ENCODE results near the gene ENKD1. TPM values are rescaled to one million over a fixed set of nuclear protein-coding genes. Genes with fewer than 3 reads are reported as not detected.
A peak's percentile ranks its signal among the peaks of the same experiment; 100 is the strongest.

Gene ENKD1
- total RNA-seq, 2 donors from 2014 or later = 68.0 to 91.0 TPM

- peak; percentile 69 to 76 (median 73) for DNase-seq
- intact Hi-C loops (cut with DNase I) = no loop called here
- WGBS, 2 donors = 38 to 51% methylated on average over 9 to 13 of the region's 13 CpGs
Observed at GRCh38 chr16:67672739-67673662, 6.5 kb upstream of the ENKD1 start.

GRCh38 chr16:67672306-67672705, 5.8 kb upstream of the ENKD1 start:
- peak overlapping the region in 1 of 4 donors; percentile 78 for H3K27ac ChIP-seq
- intact Hi-C loops (cut with DNase I) = no loop called here
- no peak for ATAC-seq

More at GRCh38 chr16:67672739-67673662, 6.5 kb upstream of the ENKD1 start:
- peaks cover 24% of the 10 kb centered on the region for H3K4me1 ChIP-seq
- TF ChIP-seq POLR2A (IDR thresholded peaks at IDR 0.05) = no peak
- TF ChIP-seq CTCF (IDR thresholded peaks at IDR 0.05) = peak; percentile 42 to 74 (median 64)
- peak overlapping the region; percentile 46 to 79 (median 72) for H3K27ac ChIP-seq
- peak; percentile 17 for ATAC-seq
- no peaks in the 10 kb centered on the region for H3K36me3 ChIP-seq (replicated peaks in 1 of 2; ENCODE audit: insufficient read depth in 1 of 2, low read depth in 2 of 2)
- H3K27me3 ChIP-seq = no peaks in the 10 kb centered on the region
- H3K9me3 ChIP-seq = no peaks in the 10 kb centered on the region
- H3K4me3 ChIP-seq = no peak overlapping the region

GRCh38 chr16:67669499-67670101, 3.0 kb upstream of the ENKD1 start:
- H3K27ac ChIP-seq = no peak overlapping the region
- no peaks in the 10 kb centered on the region for H3K9me3 ChIP-seq
- no peak for TF ChIP-seq CTCF (IDR thresholded peaks at IDR 0.05)
- no peak for TF ChIP-seq POLR2A (IDR thresholded peaks at IDR 0.05)
- DNase-seq = no peak
- intact Hi-C loops (cut with DNase I) = no loop called here
- H3K36me3 ChIP-seq (replicated peaks in 1 of 2; ENCODE audit: insufficient read depth in 1 of 2, low read depth in 2 of 2) = no peaks in the 10 kb centered on the region
- no peaks in the 10 kb centered on the region for H3K27me3 ChIP-seq
- no peak for ATAC-seq
- 91 to 92% methylated on average over 9 to 10 of the region's 10 CpGs for WGBS, 2 donors
- no peak overlapping the region for H3K4me3 ChIP-seq
- peaks cover 47% of the 10 kb centered on the region for H3K4me1 ChIP-seq

More at GRCh38 chr16:67672306-67672705, 5.8 kb upstream of the ENKD1 start:
- H3K4me3 ChIP-seq = no peak overlapping the region
- H3K9me3 ChIP-seq = no peaks in the 10 kb centered on the region
- no peaks in the 10 kb centered on the region for H3K27me3 ChIP-seq
- 32 to 33% methylated on average over 4 of the region's 4 CpGs for WGBS, 2 donors
- no peak for TF ChIP-seq CTCF (IDR thresholded peaks at IDR 0.05)
- no peak for TF ChIP-seq POLR2A (IDR thresholded peaks at IDR 0.05)
- DNase-seq = no peak
- peaks cover 31% of the 10 kb centered on the region for H3K4me1 ChIP-seq
- H3K36me3 ChIP-seq (replicated peaks in 1 of 2; ENCODE audit: insufficient read depth in 1 of 2, low read depth in 2 of 2) = no peaks in the 10 kb centered on the region

- Histone ChIP-seq H3K9me3 (no peaks in the 10 kb centered on the region), H3K4me3 (no peak overlapping the region), H3K4me1 (peaks cover 50% of the 10 kb centered on the region), H3K27ac (peak overlapping the region; percentile 25 to 97 (median 90)), H3K27me3 (no peaks in the 10 kb centered on the region), H3K36me3 (replicated peaks in 1 of 2; ENCODE audit: insufficient read depth in 1 of 2, low read depth in 2 of 2) (no peaks in the 10 kb centered on the region)
- peak in 1 of 7 experiments; percentile 12 for TF ChIP-seq CTCF (IDR thresholded peaks at IDR 0.05)
- TF ChIP-seq POLR2A (IDR thresholded peaks at IDR 0.05) = no peak
- ATAC-seq (no peak), DNase-seq (no peak)
- intact Hi-C loops (cut with DNase I) = no loop called here
- WGBS, 2 donors = 87% methylated on average over 5 to 6 of the region's 6 CpGs
Observed at GRCh38 chr16:67668495-67669157, 2.1 kb upstream of the ENKD1 start.
